OCI-LY7 (cell line): ENCODE results near the gene CXCR4. TPM values are rescaled to one million over a fixed set of nuclear protein-coding genes. Genes with fewer than 3 reads are reported as not detected.

ENCODE experiments used
- BruUV-seq: library from RNA; stranded (reverse); fragments of 400-500 nt; replicated peaks from 2 replicates; lab custom pipeline; 2021; lab: Mats Ljungman, UMichigan
- CTCF ChIA-PET: fragments of 300-600 bp; sonication (Branson Sonifier 250); formaldehyde crosslinking; loops from one replicate; lab custom pipeline; 2022; ENCODE audit warnings: antibody characterized with exemption; ENCODE audit not compliant: unreplicated experiment; lab: Charles Lee
- POLR2A ChIA-PET: fragments of 300-600 bp; sonication (Branson Sonifier 250); formaldehyde crosslinking; loops from one replicate; lab custom pipeline; 2022; ENCODE audit warnings: antibody characterized with exemption; lab: Charles Lee
- DNase-seq: peaks from one replicate; pipeline ENCODE4 v3.0.0-alpha.2; 2015; ENCODE audit warnings: low spot score
- H2AFZ ChIP-seq: fragments of 200-600 bp; sonication (generic), shearing (Covaris generic); 2 replicates; pipeline ENCODE4 v1.6.1; 2014; ENCODE audit warnings: mild to moderate bottlenecking, antibody characterized with exemption, low read length, moderate library complexity
- H3K27ac ChIP-seq: fragments of 200-600 bp; sonication (generic); 2 replicates; pipeline ENCODE4 v1.5.1; 2014; ENCODE audit warnings: mixed run types, low read depth, mild to moderate bottlenecking, moderate library complexity, low read length, inconsistent platforms; ENCODE audit not compliant: poor library complexity, severe bottlenecking
- H3K36me3 ChIP-seq: fragments of 200-600 bp; sonication (generic); 2 replicates; pipeline ENCODE4 v1.6.1; 2014; ENCODE audit warnings: mild to moderate bottlenecking, antibody characterized with exemption, low read length, moderate library complexity, mixed read lengths; ENCODE audit not compliant: insufficient read depth
- H3K4me1 ChIP-seq: fragments of 200-600 bp; sonication (generic); 2 replicates; pipeline ENCODE4 v1.5.1; 2014; ENCODE audit warnings: mild to moderate bottlenecking, low read length; ENCODE audit not compliant: insufficient read depth, poor library complexity, severe bottlenecking
- H3K4me2 ChIP-seq: fragments of 200-600 bp; sonication (generic); 2 replicates; pipeline ENCODE4 v1.6.1; 2014; ENCODE audit warnings: mild to moderate bottlenecking, low read length
- H3K4me3 ChIP-seq: fragments of 200-600 bp; sonication (generic); 2 replicates; pipeline ENCODE4 v1.5.1; 2014; ENCODE audit warnings: mild to moderate bottlenecking, low read depth, low read length; ENCODE audit not compliant: poor library complexity, severe bottlenecking
- H3K79me2 ChIP-seq: fragments of 200-600 bp; sonication (generic); 2 replicates; pipeline ENCODE4 v1.6.1; 2016; ENCODE audit warnings: low read depth, mild to moderate bottlenecking, low read length, moderate library complexity, mixed read lengths; ENCODE audit not compliant: insufficient read depth
- H3K9me2 ChIP-seq: fragments of 200-600 bp; sonication (generic); 2 replicates; pipeline ENCODE4 v1.6.1; 2016; ENCODE audit warnings: mild to moderate bottlenecking, low read length, mixed read lengths; ENCODE audit not compliant: insufficient read depth
- H3K9me3 ChIP-seq: fragments of 200-600 bp; sonication (generic); 2 replicates; pipeline ENCODE4 v1.6.1; 2014; ENCODE audit warnings: mild to moderate bottlenecking, mixed run types, low read length, mixed read lengths
- H4K20me1 ChIP-seq: fragments of 200-600 bp; sonication (generic); 2 replicates; pipeline ENCODE4 v1.6.1; 2014; ENCODE audit warnings: mild to moderate bottlenecking, antibody characterized with exemption, low read length, moderate library complexity, mixed read lengths; ENCODE audit not compliant: insufficient read depth
- CTCF ChIP-seq: fragments of 200-600 bp; sonication (generic); conservative IDR thresholded peaks from 2 replicates; pipeline ENCODE4 v1.5.1; 2014; ENCODE audit warnings: mild to moderate bottlenecking, antibody characterized with exemption, low read length, moderate library complexity, mixed read lengths
- EZH2phosphoT487 ChIP-seq: fragments of 200-600 bp; sonication (generic); IDR thresholded peaks from 2 replicates; pipeline ENCODE4 v1.6.1; 2018; ENCODE audit warnings: low read depth, borderline replicate concordance, mild to moderate bottlenecking, mixed run types, antibody characterized with exemption, low read length, moderate library complexity, mixed read lengths
- intact Hi-C: fragments of 100-400 bp; cut with micrococcal nuclease; formaldehyde crosslinking; loops from one replicate; pipeline ENCODE4 v1.10.0; 2022; ENCODE audit not compliant: unreplicated experiment
- total RNA-seq, 2 experiments: library from RNA; depleted of rRNA in 1 of 2; stranded (reverse); fragments of >200 nt in 1 of 2; shearing (Covaris generic) in 1 of 2; gene quantifications; 2 replicates each; pipeline ENCODE4 v1.2.3, GENCODE V29; 2014 to 2022

CXCR4 gene
- total RNA-seq, 2 experiments from 2014 or later = 243 to 432 TPM

DNA sequence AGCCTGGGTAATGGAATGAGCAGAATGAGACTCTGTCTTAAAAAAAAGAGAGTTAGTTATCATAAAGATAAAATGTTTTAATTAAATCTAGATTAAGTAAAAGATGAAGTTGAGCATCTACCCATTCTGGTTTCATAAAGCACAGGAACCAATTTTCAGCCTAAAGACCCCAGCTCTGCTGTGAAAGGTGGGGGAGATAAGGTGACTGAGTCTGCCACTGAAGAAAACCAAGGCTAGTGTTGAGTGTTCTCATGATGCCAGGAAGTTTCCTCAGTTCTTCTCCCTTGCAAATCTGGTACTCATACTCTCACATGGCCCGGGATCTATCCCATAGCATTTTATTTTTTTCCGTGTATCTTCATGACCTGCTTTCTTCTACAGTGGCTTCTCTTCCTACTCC is 10.4 kb upstream of the CXCR4 start:
- no peaks in the 10 kb centered on the region for H3K36me3 ChIP-seq
- no peak overlapping the region for H3K4me3 ChIP-seq
- BruUV-seq = no TSS peak
- H3K9me2 ChIP-seq = no peaks in the 10 kb centered on the region
- H4K20me1 ChIP-seq = no peaks in the 10 kb centered on the region
- H3K9me3 ChIP-seq = no peaks in the 10 kb centered on the region
- intact Hi-C loops = no loop called here
- no peak for DNase-seq
- no peak overlapping the region for H3K27ac ChIP-seq
- POLR2A ChIA-PET = interaction anchor here (0.7 to 11.9 kb wide), 7 partner anchors 18 to 127 kb away, joined by 3 to 191 read pairs (median 3); no protein-coding TSS in a partner anchor
- peak overlapping the region; percentile 91 for H3K4me2 ChIP-seq
- no peak overlapping the region for H2AFZ ChIP-seq
- H3K4me1 ChIP-seq = peaks cover 98% of the 10 kb centered on the region
- no peaks in the 10 kb centered on the region for H3K79me2 ChIP-seq
- CTCF ChIA-PET = no interaction called here
- TF ChIP-seq CTCF = no peak
- TF ChIP-seq EZH2phosphoT487 = no peak

DNA sequence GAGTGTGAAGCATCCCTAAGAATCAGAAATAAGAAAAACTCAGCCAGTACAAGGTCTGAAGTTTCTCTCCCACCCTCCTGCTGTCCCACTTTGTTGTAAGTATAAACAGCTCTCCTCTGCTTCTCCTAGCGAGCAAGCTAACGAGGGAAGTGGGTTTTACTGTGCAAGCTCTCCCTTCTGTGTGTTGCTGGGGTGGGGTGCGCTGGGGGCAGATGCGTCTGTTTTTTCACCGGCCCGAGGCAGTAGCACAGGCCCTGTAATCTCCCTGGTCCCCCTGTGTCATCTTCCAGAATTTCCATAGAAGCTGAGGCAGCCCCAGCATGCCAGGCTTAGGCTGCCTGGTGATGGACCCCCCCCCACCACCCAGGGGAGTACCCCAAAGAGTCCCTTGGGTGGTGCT is 9.4 kb upstream of the CXCR4 start:
- no peak overlapping the region for H2AFZ ChIP-seq
- H4K20me1 ChIP-seq = no peaks in the 10 kb centered on the region
- H3K4me1 ChIP-seq = peaks cover 98% of the 10 kb centered on the region
- no peaks in the 10 kb centered on the region for H3K9me2 ChIP-seq
- no peak overlapping the region; the same call in 1 of the 2 replicates for H3K4me2 ChIP-seq
- no peak for DNase-seq
- TF ChIP-seq CTCF (no peak), EZH2phosphoT487 (no peak)
- no peaks in the 10 kb centered on the region for H3K9me3 ChIP-seq
- no peaks in the 10 kb centered on the region for H3K79me2 ChIP-seq
- ChIA-PET CTCF (no interaction called here), POLR2A (interaction anchor here (0.6 to 11.9 kb wide), 5 partner anchors 8 to 112 kb away, joined by 3 to 191 read pairs (median 4); no protein-coding TSS in a partner anchor)
- H3K36me3 ChIP-seq = no peaks in the 10 kb centered on the region
- no peak overlapping the region for H3K27ac ChIP-seq
- BruUV-seq = no TSS peak
- no peak overlapping the region for H3K4me3 ChIP-seq
- intact Hi-C loops = no loop called here

DNA sequence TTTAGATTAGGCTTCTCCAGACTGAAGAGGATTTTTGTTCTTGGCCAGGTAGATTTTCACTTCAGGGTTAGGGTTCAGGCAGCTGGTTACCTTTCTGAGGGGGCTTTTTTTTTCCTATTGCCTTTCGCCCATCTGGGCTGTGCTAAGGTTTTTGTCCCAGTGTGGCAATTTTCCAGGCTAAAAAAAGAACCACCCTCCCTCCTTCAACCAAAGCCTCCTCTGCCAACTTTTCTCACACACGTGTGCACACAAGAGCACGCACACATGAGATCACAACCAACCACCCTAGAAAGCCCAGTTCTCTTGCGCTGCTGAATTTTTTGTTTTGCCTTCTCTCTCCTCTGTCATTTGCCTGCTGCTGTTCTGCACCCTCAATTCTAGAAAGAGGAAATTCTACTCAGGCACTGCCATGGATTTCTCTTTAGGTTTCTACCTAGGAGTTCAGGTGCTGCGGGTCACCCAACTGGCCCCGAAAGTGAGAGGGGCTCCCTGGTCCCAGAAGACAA is 8.5 kb upstream of the CXCR4 start:
- Histone ChIP-seq H3K27ac (no peak overlapping the region), H3K4me1 (peaks cover 100% of the 10 kb centered on the region)
- CTCF ChIA-PET = no interaction called here

More for the DNA sequence above, 8.5 kb upstream of the CXCR4 start:
- Histone ChIP-seq H3K9me3 (no peaks in the 10 kb centered on the region), H3K4me3 (no peak overlapping the region), H3K36me3 (no peaks in the 10 kb centered on the region), H3K4me2 (peak overlapping the region; percentile 54), H2AFZ (no peak overlapping the region), H3K79me2 (no peaks in the 10 kb centered on the region), H3K9me2 (no peaks in the 10 kb centered on the region), H4K20me1 (no peaks in the 10 kb centered on the region)
- no peak for DNase-seq
- TF ChIP-seq EZH2phosphoT487 (no peak), CTCF (no peak)
- POLR2A ChIA-PET = interaction anchor here (1.0 to 2.9 kb wide), 3 partner anchors 9 to 112 kb away, joined by 4 to 27 read pairs (median 7); no protein-coding TSS in a partner anchor
- BruUV-seq = no TSS peak
- intact Hi-C loops = no loop called here
